ENCODE results near the gene OTUB1.
"Not testable (repeated sequence)": the region's sequence is repeated elsewhere in the genome, so short reads cannot be mapped to it uniquely, and the experiment has no call there.

The OTUB1 gene

DNA sequence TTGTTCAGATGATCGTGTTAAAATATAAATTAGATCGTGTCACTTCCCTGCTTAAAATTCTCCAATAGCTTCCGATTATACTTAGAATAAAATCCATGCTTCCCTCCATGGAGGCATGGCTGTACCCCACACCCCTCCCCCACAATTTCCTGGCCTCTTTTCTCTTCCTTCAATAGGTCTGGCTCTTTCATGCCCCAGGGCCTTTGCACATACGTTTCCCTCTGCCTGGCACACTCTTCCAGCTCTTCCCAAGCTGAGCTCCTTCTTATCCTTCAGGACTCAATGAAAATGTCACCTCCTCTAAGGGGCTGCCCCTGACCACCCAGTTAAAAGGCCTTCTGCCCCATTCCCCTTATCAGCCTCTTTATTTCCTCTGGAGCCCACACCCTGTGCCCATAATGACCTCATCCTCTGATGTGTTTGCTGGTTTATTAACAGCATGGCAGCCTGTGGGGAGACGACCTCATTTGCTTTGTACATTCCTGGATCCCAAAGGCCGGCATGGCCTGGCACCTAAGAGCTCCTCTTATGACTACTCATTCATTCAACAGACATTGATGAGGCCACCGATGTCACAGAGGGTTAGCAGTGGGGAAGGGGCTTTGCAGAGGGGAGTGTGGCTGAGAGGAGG lies 40.5 kb downstream of the OTUB1 start:
- FAIRE-seq, result no peak

DNA sequence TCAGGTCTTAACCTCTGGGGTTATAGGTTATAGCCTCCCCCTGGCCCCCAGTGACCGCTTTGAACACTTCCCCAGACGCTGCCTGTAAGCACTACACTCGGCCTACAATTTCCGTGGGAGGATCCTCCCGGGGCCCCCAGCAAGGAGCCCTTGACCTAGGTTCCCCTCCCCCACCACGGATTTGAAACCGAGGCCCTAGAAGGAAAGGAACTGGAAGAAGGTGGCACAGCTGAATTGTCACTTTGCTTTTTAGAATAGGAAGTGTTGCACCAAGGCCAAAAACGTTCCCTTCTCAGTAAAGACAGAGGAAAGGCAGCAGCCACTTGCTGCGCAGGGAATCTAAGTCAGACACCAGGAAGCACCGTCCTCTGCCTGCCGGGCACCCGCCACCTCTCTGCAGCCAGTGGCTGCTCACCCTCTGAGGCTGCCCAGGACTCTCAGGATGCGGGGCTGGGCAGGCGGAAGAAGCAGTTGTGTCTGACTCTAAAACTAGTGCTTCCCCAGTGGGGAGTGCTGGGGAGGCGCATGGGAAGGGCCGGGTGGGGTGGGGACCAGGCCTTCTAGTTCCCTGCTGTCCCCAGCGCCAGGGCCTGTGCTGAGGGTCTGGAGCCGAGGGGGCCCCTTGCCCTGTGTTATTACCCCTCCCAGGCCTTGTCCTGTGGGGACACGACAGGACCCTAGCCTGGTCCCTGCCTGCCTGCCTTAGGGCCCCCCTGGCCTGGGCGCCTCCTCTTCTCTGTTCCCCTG lies 41.6 kb downstream of the OTUB1 start:
- FAIRE-seq, result no peak

DNA sequence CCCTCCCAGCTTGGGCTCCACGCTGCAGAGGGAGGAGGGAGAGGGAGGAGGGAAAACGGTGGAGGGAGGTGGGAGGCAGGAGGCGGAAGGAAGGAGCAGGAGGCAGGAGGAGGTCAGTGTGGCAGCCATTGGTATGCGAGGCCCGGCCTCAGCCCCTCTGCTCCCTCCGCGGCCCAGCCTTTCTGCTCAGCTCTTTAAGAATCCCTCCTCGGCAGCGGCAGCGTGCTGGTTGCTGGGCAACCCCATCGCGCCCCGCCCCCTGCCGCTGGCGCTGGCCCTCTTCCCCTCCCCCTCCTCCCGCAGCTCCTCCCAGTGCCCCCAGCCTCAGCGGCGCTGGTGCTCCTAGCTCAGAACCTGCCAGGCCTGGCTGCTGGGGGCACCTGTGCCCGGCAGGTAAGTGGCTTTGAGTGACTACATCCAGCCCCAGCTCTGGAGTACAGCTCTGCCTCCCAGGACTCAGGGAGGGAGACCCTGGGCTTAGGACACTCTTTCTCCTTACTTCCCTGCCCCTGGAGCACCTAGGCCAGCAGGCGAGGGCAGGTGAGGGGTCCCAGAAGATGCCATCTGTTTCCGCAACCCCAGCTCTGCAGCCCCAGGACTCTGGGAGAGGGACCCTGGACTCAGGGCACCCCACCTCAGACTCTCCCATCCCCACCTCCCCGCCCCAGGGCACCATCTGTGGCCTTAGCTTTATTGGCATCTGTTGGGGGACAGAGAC lies 42.3 kb downstream of the OTUB1 start:
- FAIRE-seq, result no peak

DNA sequence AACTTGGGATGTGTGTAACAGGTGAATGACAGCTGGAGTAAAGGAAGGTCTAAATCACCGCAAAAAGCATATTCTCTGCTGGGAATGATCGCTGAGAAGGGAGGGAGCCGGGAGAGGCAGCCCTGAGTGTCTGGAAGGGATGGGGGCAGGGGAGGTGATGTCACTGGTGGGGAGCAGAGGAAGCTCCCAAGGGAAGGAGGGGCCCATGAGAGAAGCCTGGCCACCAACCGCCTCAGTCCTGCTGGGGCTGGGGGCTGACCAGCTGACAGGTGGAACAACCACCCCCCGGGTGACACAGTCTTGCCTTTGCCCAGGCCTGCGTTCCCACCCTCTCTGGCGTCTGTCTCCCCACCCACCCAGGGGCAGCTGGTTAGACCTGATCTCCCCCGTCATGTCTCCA lies 43.5 kb downstream of the OTUB1 start:
- no peak for FAIRE-seq

DNA sequence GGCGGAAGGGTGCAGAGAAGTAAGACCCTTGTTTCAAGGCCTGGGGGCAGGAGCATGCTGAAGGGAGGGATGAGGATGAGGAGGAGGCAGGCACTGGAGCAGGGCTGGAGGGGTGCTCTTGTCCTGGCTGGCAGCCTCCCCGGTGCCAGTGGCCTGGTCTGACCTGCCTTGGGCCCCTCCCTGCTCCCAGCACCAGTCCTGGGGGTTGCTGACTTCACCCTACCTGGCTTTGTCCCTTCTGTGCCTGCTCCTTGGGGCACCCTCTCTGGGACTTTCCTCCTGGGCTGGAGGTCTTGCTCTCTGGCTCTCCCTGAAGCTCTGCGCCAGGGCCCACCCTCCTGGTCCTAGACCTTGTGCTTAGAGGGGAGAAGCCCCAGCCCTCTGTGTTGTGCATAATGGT lies 44.8 kb downstream of the OTUB1 start:
- FAIRE-seq, result no peak

DNA sequence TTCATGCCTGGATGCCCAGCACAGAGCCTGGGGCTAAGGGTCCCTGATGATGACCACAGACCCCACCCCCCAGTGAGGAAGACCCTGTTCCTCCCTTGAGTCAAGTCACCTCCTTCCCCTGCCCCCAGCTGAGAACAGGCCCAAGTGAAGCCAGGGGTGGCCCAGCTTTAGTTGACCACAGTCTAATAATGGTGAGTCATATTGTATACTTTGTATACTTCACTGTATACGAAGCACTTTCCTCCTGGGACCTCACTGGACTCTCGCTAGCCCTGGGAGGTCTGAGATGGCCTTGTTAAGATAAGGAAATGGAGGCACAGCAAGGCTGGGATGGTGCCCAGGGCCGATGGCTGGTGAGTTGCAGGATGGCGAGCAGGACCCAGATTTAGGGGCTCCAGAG lies 45.8 kb downstream of the OTUB1 start:
- no peak for FAIRE-seq

DNA sequence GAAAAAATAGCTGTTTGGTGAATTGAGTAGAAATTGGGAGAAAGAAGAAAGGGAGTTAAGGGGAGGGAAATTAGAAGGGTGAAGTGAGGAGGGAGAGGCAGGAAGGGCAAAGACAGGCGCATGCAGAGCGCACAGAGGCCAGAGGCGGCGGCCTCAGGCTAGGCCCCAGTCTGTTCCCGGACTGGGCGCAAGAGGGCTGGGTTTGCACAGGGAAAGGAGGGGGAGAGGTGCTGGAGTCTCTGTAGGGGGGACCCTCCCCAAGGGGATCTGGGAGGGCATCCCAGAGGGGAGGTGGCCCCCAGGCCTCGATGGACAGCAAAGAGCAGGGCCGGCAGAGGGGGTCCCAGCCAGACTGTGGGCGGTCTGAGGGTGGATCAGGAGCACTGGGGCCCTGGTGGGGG lies 48.2 kb downstream of the OTUB1 start:
- no peak for FAIRE-seq

DNA sequence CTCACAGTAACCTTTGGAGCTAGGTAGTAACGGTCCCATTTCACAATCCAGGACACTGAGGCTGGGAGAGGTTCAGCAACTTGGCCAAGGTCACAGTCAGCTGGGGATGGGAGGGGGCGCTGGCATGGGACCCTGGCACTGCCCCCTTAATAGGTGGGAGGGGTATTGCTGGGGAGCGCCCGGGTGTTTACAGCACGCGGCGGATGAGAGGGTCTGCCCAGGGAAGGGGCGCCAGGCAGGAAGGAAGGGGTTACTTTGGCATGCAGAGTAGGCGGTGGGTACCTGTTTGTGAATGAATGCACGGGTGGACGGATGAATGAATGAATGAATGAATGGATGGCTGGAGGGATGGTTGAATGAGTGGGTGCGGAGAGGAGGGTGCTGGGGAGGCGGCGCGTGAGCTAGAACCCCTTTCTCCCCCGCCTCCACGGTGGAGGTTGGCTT lies 48.9 kb downstream of the OTUB1 start:
- no peak for FAIRE-seq

DNA sequence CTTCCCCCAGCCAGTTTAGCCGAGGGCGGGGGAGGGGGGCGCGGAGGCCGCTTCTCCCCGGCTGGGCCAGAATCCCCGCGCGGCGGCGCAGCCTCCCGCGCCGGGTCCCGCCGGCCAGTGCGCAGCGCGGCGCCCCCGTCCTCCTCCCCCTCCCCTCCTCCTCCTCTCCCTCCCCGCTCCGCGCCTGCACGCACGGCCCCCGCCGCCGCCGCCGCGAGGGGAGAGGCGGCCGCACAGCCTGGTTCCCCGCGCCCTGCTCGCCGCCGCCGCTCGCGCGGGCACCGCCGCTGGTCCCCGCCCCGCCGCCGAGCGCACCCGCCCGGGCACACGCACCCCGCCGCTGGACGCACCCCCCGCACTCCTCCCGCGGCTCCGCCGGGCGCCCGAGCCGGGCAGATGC lies 49.3 kb downstream of the OTUB1 start, which contains the start of gene FLRT1:
Gene FLRT1 (plus strand): TSS at position 356 of the 400 bp plus-strand sequence. CDS start 80,337 bp downstream, outside the sequence.
- no peak for FAIRE-seq

DNA sequence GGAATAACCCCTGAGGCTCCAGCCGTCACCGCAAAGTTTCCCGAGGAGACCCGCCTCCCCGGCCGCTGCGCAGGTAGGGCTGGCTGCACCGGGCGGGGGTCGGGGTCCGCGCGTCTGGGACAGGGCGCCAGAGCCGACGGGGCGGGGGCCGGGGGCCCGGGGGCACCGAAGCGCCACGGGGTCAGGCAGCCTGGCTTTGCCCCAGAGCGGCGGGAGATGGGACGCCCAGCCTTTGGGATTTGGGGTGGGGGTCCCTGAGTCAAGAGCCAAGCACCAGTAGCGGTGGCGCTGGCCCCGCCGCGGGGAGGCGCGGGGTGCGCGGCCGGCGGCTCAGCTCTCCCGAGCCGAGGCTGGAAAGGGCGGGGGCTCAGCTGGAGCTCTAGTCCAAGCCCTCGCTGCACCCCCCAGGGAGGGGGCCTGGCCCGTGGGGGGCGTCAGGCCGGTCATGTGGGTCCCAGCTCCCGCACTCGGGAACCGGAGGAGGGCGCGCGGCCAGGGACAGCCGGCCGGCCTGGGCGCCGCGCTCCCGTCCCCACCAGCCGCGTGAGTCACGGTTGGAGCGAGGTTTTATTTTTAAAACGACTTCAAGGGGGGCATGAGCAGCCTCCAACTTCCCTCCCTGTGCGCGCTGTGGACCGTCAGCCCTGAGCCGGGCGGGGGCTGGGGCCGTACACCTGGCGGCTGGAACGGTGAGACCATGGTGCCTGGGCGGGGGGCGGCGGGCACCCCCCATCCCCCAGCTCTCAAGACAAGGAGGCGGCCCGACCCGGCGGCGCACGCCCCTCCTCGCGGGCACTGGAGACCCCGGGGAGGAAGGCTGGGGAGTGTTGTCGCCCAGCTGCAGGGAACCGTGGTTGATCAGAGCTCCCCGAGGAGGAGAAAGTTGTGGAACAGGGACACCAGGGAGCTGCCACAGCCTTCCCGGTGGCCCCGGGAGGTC lies 50.1 kb downstream of the OTUB1 start:
- FAIRE-seq, result no peak

DNA sequence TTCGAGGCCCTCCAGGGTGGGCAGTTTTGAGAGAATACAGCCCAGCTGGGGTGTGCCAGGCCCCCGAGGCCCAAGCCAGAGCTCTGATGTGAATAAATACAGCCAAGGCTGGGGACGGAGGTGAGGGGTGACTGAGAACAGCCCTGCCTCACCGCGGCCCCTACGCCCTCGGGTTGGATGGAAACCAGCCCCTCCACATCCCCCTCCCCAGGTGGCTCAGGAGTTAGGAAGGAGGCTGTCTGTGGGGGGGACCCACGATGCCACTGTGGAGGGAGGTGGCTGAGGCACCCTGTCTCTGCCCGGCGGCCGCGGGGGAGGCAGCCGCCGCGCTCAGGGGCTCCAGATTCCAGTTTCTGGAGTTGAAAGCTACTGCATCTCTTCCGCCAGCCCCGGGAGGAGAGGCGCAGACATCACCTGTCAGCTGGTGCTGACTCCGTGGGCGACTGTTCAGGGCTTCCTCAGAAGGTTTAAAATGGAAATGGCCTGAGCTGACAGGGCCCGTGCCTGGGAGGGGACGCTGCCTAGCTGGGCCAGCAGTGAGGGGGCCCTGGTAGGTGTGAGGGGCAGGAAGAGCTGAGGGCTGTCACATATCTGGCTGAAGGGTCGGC lies 50.9 kb downstream of the OTUB1 start:
- FAIRE-seq, result no peak

DNA sequence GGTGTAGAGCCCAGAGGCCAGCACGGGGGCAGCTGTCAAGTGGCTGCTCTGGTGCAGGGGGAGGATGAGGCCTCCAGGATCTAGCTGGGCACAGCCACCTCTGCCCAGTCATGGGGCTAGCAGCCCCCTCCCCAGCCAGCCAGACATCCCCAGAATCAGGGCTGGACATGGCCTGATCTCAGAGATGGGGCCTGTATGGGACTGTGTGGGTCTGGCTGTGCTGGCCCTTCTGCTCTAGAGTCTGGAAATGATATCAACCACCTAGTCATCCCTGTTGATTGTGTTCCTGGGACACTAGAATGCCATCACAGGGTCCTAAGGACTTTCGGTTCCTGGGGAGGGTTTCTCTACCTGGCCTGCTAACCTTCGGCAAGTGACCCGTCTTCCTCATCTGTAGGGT lies 52.3 kb downstream of the OTUB1 start:
- no peak for FAIRE-seq

DNA sequence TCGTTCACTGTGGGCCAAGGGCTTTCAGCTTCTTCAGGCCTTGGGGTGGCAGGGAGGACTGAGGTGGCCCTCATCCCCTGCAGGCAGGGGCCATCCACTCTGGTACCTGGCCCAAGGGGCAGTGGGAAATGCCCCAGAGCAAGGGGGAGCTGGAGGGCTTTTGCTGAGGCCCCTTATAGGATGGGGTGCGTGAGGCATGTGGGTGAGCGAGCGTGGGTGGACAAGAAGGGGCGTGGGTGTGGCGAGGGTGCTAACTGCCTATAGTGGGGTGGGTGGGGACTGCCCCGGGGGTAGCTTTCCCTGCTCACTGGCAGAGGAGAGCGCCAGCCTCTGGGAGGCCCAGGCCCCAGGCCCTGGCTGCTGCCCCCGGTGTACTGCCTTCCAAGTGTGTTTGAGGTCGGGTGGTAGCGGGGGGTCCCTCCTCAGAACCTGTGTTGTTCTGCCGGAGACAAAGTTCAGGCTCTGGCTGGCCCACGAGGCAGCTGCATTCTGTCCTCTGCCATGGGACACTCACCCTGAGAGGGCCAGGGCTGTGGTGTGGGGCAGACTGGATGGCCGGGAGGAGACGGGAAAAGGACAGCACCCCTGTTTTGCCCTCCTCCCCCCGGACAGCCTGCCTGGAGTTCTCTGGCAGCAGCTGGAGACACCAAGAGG lies 52.9 kb downstream of the OTUB1 start:
- no peak for FAIRE-seq

DNA sequence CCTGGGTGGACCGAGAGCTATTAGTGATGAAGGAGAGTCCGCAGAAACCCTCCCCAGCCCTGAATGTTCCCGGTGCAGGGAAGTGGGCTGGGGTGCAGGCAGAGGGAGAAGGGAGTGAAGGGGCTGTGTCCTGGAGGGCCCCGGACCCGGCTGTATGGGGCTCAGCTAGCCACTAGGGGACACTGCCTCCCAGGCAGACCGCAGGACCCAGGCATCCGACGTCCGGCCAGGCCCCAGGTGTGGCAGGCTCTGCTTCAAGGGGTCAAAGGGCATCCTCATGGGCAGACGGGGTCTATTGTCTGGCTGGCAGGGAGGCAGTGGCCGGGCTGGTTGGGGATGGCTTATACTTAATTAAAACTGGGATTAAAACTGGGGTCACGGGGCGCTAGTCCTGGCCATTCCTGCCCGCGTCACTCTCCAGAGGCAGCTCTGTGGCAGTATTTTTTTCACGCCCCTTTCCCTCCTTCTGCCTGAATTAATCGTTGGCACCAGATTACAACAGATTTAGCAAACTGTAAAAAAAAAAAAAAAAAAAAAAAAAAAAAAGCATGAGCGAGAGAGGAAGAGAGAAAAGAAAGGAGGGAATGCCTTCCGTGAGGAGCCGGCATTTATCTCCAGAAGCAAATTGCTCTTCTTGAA lies 54.6 kb downstream of the OTUB1 start:
- no peak for FAIRE-seq

DNA sequence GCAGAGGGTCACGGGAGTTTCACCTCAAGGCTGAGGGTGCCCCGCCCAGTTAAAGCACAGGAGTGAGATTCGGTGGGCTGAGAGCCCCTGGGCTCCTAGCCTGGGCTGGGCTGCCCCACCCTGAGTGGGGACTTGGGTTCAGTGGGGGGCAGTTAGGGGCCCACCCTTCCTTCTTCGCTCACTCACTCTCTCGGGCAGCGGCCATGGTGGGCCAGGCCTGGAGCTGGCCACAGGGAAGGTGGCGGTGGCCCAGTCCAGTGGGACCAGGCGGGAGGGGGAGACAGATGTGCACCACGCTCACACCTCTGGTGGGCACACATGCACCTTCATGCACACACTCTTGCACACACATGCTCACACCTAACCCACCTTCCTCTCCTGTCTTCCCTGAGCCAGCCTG lies 55.6 kb downstream of the OTUB1 start:
- FAIRE-seq, result no peak

DNA sequence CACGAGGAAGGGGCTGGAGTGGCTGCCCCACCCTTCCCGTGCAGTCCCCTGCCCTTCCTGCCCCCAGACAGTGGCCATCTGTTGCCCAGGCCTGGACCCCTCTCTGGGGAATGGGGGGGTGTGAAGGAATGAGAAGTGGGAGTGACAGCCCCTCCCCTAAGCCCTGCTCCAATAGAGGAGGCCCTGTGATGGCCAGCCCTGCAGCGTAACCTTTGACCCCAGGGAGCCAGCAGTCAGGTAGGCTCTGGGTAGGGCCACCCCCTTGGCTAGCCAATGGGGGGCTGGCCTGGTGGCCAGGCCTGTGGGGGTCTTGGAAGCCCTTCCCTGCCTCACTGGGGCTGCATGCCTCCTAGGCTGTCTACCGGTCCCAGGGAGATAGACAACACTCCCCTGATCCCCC lies 56.1 kb downstream of the OTUB1 start:
- no peak for FAIRE-seq

DNA sequence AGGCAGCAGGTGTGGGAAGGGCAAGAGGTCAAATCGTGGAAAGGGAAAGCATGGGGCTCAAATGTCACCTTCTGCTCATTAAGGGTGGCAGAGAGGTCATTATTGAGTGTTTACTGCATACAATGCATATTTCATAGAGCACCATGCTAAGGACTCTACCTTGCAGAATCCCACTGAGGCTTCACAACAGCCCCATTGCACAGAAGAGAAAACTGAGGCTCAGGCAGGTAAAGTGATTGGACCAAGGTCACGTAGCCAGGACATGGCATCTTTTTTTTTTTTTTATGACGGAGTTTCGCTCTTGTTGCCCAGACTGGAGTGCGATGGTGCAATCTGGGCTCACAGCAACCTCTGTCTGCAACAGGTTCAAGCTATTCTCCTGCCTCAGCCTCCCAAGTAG lies 57.3 kb downstream of the OTUB1 start:
- no peak for FAIRE-seq

DNA sequence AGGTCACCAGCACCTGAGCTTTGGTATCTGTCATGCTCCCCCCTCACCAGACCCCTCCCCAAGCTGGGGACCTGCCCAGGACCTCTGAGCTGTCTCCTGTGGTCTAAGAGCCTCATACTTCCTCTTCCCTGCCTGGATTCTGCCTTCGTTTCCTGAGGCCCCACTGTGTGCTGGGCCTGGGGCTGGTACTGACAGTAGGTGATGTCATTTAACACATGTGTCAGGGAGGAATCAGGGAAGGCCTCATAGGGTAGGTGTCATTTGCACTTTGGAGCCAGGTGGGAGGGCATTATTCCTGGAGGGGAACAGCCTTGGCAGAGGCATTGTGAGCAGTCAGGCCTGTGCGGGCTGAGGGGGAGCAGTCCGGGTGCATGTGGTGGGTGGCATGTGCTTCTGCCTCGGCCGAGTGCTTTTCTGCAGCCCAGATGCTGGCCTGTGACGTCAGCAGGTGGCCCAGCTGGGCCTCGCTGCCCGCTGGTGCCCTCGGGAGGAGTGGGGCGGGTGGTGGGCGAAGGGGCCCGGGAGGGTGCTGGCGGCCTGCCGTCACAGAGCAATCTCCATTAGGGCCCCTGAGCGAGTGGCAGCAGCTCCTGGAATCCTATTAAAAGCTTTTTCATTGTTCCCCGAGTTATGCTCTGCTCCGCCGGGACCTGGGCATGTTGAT lies 58.6 kb downstream of the OTUB1 start:
- FAIRE-seq, result no peak

DNA sequence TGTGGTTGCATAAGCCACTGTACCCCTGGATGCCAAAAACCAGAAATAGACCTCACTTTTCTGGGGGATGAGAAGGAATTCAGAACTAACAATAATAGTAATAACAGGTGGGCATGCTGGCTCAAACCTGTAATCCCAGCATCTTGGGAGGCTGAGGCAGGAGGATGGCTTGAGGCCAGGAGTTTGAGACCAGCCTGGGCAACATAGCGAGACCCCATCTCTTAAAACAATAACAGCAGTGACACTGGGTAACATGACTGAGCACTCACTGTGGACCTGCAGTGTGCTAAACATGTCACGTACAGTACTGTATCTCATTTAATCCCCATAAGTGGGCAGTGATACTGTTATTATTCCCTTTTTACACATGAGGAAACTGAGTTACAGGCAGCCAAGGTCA lies 59.5 kb downstream of the OTUB1 start:
- no peak for FAIRE-seq

DNA sequence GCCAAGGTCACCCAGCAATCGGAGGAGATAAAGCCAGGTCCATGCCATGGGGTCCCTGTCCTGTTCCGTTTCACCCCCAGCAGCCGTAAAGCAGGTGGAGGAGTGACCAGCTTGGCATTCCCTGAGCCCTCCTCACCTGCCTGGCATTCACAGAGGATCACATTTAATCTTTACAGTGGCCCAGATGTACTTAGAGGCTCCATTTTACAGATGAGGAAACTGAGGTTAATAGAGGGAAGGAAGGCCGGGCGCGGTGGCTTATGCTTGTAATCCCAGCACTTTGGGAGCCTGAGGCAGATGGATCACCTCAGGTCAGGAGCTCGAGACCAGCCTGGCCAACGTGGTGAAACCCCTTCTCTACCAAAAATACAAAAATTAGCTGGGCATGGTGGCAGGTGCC lies 61.1 kb downstream of the OTUB1 start:
- FAIRE-seq, result not testable (repeated sequence)
